MCF 10A (cell line): ENCODE results near the gene ZCCHC10. TPM values are rescaled to one million over a fixed set of nuclear protein-coding genes. Genes with fewer than 3 reads are reported as not detected.
"Not testable (repeated sequence)": the region's sequence is repeated elsewhere in the genome, so short reads cannot be mapped to it uniquely, and the experiment has no call there.

Source experiments
- BruUV-seq: library from RNA; stranded (reverse); fragments of 400-500 nt; replicated peaks from 2 replicates; lab custom pipeline; 2021; lab: Mats Ljungman, UMichigan
- CTCF ChIA-PET: fragments of 300-600 bp; sonication (Branson Sonifier 250); formaldehyde crosslinking; extraction: SDS; loops from one replicate; lab custom pipeline; 2021; ENCODE audit warnings: antibody characterized with exemption, inconsistent platforms; lab: Yijun Ruan, JAX
- POLR2A ChIA-PET: fragments of 300-600, 350-650 bp; sonication (Branson Sonifier 250); formaldehyde crosslinking; extraction: SDS; loops from one replicate; lab custom pipeline; 2020; ENCODE audit warnings: antibody characterized with exemption, inconsistent platforms; lab: Yijun Ruan, JAX
- DNase-seq: peaks from one replicate; pipeline ENCODE4 v3.0.0-alpha.2; 2018; ENCODE audit not compliant: unreplicated experiment
- H3K27ac Mint-ChIP-seq: one replicate; pipeline ENCODE4 v1.8.0; 2022; ENCODE audit warnings: mild to moderate bottlenecking, low read depth, mixed read lengths; ENCODE audit not compliant: unreplicated experiment
- H3K27me3 Mint-ChIP-seq: one replicate; pipeline ENCODE4 v1.8.0; 2022; ENCODE audit warnings: mixed read lengths; ENCODE audit not compliant: insufficient read depth, unreplicated experiment
- H3K36me3 Mint-ChIP-seq: one replicate; pipeline ENCODE4 v1.8.0; 2022; ENCODE audit warnings: mild to moderate bottlenecking, moderate library complexity, mixed read lengths; ENCODE audit not compliant: insufficient read depth, unreplicated experiment
- H3K4me1 Mint-ChIP-seq: one replicate; pipeline ENCODE4 v1.8.0; 2022; ENCODE audit warnings: mixed read lengths; ENCODE audit not compliant: insufficient read depth, unreplicated experiment
- H3K4me3 Mint-ChIP-seq: one replicate; pipeline ENCODE4 v1.8.0; 2022; ENCODE audit warnings: mild to moderate bottlenecking, moderate library complexity, mixed read lengths; ENCODE audit not compliant: unreplicated experiment
- H3K9me3 Mint-ChIP-seq: one replicate; pipeline ENCODE4 v1.8.0; 2022; ENCODE audit warnings: mixed read lengths; ENCODE audit not compliant: unreplicated experiment
- intact Hi-C: fragments of 100-400 bp; cut with micrococcal nuclease; formaldehyde crosslinking; loops from 2 replicates; pipeline ENCODE4 v1.14.1; 2022
- total RNA-seq: library from RNA; stranded (reverse); gene quantifications from 2 replicates; pipeline ENCODE4 v1.2.3, GENCODE V29; 2022
- TF ChIP-seq, protein P1 (sequence below): fragments of 200-600 bp; IDR thresholded peaks from one replicate; pipeline ENCODE4 v1.8.0; 2022; ENCODE audit warnings: antibody characterized with exemption, mild to moderate bottlenecking; ENCODE audit not compliant: unreplicated experiment

The ZCCHC10 gene
- total RNA-seq, 1 experiment from 2014 or later: 35.0 TPM

GRCh38 chr5:132962429-132963021 is 63.8 kb downstream of the ZCCHC10 start:
- POLR2A ChIA-PET: interaction anchor here (0.5 to 8.1 kb wide), 47 partner anchors 9 to 1766 kb away, joined by 3 to 311 read pairs (median 5); partner anchors contain the start of genes HSPA4, KIF3A, SLC22A5 and VDAC1
- Mint-ChIP-seq H3K4me1 (peaks cover 20% of the 10 kb centered on the region), H3K36me3 (peaks cover 31% of the 10 kb centered on the region), H3K9me3 (no peaks in the 10 kb centered on the region), H3K27ac (peak overlapping the region; percentile 100), H3K4me3 (peak overlapping the region; percentile 95), H3K27me3 (no peaks in the 10 kb centered on the region)
- BruUV-seq: TSS peak; percentile 51
- peak; percentile 80 for DNase-seq
- CTCF ChIA-PET: interaction anchor here (0.6 to 1.4 kb wide), 7 partner anchors 13 to 1912 kb away, joined by 3 to 4 read pairs (median 3); partner anchors contain the start of gene TXNDC15
- TF ChIP-seq, protein P1, sequence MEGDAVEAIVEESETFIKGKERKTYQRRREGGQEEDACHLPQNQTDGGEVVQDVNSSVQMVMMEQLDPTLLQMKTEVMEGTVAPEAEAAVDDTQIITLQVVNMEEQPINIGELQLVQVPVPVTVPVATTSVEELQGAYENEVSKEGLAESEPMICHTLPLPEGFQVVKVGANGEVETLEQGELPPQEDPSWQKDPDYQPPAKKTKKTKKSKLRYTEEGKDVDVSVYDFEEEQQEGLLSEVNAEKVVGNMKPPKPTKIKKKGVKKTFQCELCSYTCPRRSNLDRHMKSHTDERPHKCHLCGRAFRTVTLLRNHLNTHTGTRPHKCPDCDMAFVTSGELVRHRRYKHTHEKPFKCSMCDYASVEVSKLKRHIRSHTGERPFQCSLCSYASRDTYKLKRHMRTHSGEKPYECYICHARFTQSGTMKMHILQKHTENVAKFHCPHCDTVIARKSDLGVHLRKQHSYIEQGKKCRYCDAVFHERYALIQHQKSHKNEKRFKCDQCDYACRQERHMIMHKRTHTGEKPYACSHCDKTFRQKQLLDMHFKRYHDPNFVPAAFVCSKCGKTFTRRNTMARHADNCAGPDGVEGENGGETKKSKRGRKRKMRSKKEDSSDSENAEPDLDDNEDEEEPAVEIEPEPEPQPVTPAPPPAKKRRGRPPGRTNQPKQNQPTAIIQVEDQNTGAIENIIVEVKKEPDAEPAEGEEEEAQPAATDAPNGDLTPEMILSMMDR: no peak
- intact Hi-C loops: loop anchor here (1.0 to 2.0 kb wide), 2 partner anchors 64 to 89 kb away; partner anchors contain the start of gene ZCCHC10

GRCh38 chr5:132961887-132962286 is 64.5 kb downstream of the ZCCHC10 start:
- Mint-ChIP-seq H3K9me3 (no peaks in the 10 kb centered on the region), H3K36me3 (peaks cover 31% of the 10 kb centered on the region), H3K4me1 (peaks cover 20% of the 10 kb centered on the region), H3K27me3 (no peaks in the 10 kb centered on the region), H3K27ac (peak overlapping the region; percentile 100), H3K4me3 (peak overlapping the region; percentile 95)
- ChIA-PET POLR2A (interaction anchor here (0.6 to 8.1 kb wide), 44 partner anchors 8 to 1767 kb away, joined by 3 to 311 read pairs (median 5); partner anchors contain the start of genes HSPA4, KIF3A, SLC22A5 and VDAC1), CTCF (interaction anchor here (0.7 to 1.4 kb wide), 8 partner anchors 13 to 1912 kb away, joined by 3 to 4 read pairs (median 3); partner anchors contain the start of gene TXNDC15)
- intact Hi-C loops: loop anchor here (2.0 kb wide), 1 partner anchor 65 kb away; the partner anchor contains the start of gene ZCCHC10
- TF ChIP-seq, protein P1: no peak
- DNase-seq: peak; percentile 53
- BruUV-seq: no TSS peak

DNA sequence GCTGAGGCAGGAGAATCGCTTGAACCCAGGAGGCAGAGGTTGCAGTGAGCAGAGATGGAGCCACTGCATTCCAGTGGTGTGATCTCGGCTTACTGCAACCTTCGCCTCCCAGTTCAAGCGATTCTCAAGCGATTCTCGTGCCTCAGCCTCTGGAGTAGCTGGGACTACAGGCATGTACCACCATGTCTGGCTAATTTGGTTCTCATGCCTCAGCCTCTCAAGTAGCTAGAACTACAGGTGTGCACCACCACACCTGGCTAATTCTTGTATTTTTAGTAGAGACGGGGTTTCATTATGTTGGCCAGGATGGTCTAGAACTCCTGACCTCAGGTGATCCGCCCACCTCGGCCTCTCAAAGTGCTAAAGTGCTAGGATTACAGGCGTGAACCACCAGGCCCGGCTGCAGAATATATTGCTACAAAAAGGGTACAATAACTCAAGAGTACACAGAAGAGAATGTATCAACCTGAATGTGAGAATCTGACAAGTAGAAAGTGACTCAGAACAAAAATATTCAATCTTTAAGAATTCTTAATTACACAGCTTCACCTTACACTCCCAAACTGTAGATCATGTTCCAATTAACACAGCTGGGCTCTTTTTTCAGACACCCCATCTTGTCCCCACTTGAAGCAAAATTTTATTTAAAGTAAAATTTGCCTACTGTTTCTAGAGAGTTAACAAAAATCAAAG is 65.1 kb downstream of the ZCCHC10 start:
- Mint-ChIP-seq H3K36me3 (peaks cover 31% of the 10 kb centered on the region), H3K27ac (peak overlapping the region; percentile 100), H3K4me3 (peak overlapping the region; percentile 95), H3K4me1 (peaks cover 20% of the 10 kb centered on the region)
- H3K27me3 Mint-ChIP-seq, intact Hi-C loops, H3K9me3 Mint-ChIP-seq, BruUV-seq: not testable (repeated sequence)
- DNase-seq: peak; percentile 21
- POLR2A ChIA-PET: interaction anchor here (0.7 to 8.1 kb wide), 39 partner anchors 8 to 1768 kb away, joined by 3 to 311 read pairs (median 5); partner anchors contain the start of genes HSPA4, KIF3A, VDAC1 and ZCCHC10
- CTCF ChIA-PET: interaction anchor here (0.7 to 1.4 kb wide), 4 partner anchors 24 to 73 kb away, joined by 3 to 4 read pairs (median 4); no protein-coding TSS in a partner anchor

GRCh38 chr5:132956166-132956799 is 70.1 kb downstream of the ZCCHC10 start:
- H3K27me3 Mint-ChIP-seq, H3K27ac Mint-ChIP-seq, DNase-seq, H3K9me3 Mint-ChIP-seq, BruUV-seq, H3K4me3 Mint-ChIP-seq, intact Hi-C loops: not testable (repeated sequence)
- peaks cover 58% of the 10 kb centered on the region for H3K36me3 Mint-ChIP-seq
- POLR2A ChIA-PET: interaction anchor here (0.6 to 1.0 kb wide), 2 partner anchors 95 to 400 kb away, joined by 3 read pairs; partner anchors contain the start of gene HSPA4
- CTCF ChIA-PET: interaction anchor here (0.6 kb wide), 1 partner anchor 73 kb away, joined by 3 read pairs; no protein-coding TSS in a partner anchor
- peaks cover 39% of the 10 kb centered on the region for H3K4me1 Mint-ChIP-seq
